ENCODE results near the gene GPR61.

GPR61 gene

GRCh38 chr1:109509176-109510134, 30.2 kb upstream of the GPR61 start, which contains the start of gene AMIGO1:
Gene AMIGO1 (minus strand): TSS chr1:109509727. CDS start chr1:109508912, 815 bp downstream.
- peak in 3 of 4 experiments; percentile 39 to 62 (median 43) for DNase-seq

DNA sequence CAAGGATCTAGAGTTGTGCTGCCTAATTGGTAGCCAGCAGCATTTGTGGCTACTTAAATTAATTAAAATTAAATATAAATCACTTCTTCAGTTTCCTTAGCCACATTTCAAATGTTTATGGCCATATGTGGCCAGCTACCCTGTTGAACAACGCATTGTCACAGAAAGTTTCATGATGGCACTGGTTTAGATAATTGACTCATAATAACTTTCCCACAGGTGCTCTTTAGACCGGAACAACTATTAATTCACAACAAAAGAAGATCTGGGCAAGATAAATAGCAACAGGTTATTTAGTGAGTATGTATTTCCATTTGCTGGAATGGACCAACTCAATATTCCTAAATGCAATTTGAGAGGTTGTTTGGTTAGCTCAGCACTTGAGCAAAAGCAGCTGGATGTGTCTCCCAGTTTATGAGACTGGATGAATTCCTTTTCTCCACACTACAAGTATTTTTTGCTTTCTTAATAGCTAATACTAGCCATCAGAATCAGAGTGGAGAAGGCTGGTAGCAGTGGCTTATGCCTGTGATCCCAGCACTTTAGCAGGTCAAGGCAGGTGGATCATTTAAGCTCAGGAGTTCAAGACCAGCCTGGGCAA, 26.5 kb upstream of the GPR61 start:
- no peak for DNase-seq

GRCh38 chr1:109514846-109515245, 24.8 kb upstream of the GPR61 start:
- DNase-seq, result no peak

- no peak for DNase-seq
Observed at GRCh38 chr1:109516872-109517271, 22.8 kb upstream of the GPR61 start.

DNA sequence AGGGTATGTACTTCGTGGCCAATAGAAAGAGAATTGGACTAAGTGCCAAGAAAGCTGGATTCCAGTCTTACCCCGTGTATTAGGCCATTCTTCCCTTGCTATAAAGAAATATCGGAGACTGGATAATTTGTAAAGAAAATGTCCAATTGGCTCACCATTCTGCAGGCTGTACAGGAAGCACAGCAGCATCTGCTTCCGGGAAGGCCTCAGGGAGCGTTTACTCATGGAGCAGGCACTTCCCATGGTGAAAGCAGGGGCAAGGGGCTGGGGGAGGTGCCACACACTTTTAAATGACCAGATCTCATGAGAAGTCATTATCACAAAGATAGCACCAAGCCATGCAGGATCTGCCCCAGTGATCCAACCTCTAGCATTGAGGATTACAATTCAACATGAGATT, 22.3 kb upstream of the GPR61 start:
- DNase-seq, result no peak

DNA sequence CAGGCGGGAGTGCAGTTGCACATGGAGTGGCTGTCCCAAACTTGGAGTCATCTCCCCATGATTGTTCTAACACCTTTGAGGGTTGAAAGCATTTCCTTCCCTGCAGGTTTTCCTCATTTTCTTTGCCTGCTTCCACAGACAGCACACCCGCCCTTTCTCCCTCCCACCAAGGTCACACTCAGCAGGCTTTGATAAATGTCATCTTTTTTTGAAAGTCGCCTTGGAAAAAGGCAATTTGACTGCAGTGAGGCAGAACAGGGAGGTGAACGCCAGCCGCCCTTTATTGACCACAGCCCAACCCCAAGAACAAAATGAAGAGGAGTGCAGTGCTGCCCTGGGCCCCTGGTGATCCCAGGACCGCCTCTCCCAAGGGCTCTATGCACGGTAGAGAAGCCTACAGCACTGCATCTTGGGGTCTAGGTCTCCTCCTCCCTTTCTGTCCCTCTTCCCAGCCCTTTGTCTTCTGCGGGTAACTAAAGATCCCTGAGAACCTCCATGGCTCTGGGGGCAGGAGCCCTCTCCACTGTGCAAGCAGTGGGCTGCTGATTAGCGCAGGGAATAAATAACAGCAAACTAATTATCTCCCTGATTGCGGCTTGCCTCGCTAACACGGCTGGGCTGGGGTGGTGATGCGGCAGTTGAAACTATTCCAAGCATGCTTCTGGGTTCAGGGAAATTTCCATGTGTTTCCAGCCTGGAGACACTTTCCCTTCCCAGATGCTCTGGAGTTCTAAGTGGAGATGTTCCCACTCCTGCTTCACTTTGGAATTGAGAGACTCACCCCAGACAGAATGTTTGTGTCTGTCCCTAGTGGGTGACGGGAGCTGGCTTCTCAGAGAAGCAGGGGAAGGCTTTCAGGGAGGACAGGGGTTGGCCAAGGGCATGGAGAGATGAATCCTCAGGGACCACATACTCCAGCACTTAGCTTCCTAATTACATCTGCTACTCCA, 18.4 kb upstream of the GPR61 start:
- no peak for DNase-seq

DNA sequence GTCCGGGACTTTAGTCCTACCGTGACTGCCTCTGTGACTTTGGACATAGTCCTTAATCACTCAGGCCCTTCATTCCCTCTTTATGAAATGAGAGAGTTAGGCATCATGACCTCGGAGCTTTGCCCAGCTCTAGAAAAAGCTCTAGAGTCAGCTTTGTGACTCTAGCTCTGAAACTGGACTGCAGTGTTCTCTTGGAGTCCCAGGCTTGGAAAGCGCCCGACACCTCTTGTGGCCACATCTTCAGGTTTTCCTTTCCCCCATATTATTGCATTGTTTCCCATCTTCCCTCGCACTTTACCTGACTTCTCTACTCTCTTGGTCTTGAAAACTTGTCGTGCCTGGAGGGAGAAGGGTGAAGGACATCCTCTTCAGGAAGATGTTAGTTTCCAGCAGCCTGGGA, 17.6 kb upstream of the GPR61 start:
- no peak for DNase-seq

DNA sequence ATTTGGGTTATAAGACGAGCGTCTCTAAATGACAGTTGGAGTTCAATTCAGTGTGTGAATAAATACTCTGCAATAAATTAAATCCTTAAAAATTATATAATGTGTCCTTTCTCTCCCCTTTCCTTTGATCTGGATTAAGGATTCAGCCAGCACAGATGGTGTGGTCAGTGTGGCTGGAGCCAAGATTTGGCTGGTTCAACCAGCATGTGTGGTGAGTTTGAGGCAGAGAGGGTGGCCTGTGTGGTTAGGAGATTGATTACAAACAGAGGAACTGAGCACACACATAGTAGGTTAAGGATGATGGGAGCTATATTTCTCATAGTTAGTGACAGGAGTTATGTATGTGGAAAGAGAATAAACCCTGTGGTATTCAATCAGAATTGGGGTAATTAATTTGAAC, 16.0 kb upstream of the GPR61 start:
- no peak for DNase-seq

DNA sequence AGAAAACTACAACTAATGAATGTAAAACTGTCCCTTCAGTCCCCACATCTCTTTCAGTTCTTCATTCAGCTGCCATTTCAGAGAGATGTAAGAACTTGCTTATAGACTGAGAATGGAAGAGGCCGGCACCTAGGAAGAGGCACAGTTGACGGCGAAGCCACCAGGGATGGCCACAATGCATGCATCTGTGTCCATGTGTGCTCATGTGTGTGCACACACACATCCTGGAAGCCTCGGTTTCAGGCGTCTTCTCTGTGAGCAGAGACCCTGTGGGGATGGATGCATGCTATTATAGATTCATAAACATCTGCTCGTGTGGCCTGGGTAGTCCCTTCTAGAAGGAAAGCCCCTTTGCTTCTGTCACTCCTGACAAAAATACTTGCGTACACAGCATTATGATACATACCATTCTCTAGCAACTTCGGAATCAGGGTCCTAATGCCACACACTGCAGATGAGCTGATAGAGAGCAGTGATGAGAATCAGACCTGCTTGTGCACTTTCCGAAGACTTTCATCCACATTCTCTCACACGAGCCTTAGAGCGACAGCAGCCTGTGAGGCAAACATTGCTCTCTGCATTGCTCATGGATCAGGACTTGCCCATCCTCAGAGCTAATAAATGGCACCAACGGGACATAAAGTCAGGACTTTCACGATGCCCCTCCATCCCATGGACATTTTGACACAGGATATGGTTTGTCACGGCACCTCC, 12.4 kb upstream of the GPR61 start:
- DNase-seq, result no peak

GRCh38 chr1:109527846-109528695, 11.6 kb upstream of the GPR61 start:
- no peak for DNase-seq

DNA sequence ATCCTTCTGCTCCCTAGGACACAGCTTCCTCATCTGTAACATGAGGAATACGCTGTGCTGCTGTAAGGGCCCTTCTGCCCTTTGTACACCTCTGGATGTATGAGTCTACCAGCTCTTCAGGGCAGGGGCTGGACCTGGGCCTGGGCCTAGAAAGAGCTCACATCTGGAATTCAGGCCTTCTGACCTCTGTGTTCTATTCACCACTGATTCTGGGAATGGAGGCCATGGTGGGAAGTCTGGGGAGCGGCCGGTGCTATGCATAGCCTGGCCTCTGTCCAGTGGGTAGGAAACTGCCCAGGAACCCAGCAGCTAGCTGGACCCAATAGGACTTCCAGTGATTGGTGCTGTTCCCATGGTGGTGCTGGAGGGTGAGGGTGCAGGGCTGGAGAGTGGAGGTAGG, 11.0 kb upstream of the GPR61 start:
- no peak for DNase-seq

- DNase-seq, result no peak
Observed at GRCh38 chr1:109529881-109530456, 9.7 kb upstream of the GPR61 start.

DNA sequence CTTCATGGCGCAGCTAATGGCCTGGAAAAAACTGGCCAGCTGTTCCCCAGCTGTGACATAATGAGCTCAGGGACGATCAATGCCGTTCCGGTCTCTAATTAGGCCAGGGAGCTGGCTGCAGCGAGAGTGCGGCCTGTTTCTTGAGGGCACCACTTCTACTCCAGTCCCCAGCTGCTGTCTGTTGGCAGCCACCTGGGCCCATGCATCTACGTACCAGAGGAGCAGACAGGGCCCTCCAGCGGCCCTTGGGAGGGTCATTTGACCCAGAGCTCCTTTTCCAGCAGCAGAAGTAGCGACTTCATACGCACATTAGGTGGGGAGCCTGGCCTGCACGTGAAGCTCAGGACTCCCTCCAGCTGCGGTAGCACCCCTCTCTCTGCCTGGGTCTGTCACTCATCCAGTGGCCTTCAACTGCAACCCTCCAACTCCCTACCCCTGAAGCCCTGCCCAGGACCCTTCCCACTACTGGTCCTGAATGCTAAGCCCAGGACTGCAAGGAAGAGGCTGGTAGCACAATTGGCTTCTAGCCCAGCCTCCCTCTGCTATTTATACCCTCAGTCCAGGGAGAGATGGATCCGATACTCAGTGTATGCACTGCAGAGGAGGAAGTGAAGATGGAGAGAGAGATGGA, 9.1 kb upstream of the GPR61 start:
- DNase-seq, result no peak

DNA sequence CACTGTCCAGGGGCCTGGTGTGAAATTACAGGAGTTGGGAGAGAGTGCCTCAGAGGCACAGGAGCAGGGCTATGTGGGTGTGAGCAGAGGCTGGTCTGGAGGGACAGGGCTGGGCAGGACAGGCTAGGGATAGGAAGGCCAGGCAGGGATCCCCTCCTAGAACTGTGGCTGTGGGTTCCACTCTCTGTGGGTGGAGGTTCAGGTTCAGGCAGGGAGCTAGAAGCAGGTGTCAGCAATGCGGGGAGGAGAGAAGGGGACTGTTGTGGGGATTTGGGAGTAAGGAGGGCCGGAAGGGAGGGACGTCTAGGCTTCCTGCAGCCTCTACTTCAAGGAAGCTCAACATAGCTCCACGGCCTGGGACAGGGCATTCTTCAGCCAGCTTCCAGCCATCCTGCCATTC, 8.3 kb upstream of the GPR61 start:
- DNase-seq, result no peak

DNA sequence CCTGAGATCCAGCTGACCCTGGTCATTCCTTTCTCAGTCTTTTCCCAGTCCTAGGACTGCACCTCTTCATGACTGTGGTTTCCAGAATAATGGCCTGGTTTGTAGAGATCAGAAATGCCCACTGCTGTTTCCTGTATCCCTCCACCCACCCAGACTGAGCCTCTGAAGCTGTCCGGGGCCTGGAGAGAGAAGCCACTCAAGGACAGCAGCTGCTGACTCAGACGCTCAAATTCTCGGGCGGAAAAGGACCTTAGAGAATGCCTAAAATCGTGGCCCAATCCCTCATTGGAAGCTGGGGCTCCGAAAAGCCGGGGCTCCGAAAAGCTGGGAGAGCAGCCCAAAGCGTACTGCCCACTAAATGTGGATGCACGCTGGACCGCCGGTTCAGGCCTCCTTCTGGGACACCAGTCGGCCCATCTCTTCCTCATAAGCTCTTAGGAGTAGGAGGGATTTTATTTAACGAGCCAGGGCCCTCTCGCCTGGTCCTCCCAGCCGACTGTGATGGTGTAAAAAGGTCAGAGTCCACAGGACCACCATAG, 7.8 kb upstream of the GPR61 start:
- DNase-seq, result no peak

DNA sequence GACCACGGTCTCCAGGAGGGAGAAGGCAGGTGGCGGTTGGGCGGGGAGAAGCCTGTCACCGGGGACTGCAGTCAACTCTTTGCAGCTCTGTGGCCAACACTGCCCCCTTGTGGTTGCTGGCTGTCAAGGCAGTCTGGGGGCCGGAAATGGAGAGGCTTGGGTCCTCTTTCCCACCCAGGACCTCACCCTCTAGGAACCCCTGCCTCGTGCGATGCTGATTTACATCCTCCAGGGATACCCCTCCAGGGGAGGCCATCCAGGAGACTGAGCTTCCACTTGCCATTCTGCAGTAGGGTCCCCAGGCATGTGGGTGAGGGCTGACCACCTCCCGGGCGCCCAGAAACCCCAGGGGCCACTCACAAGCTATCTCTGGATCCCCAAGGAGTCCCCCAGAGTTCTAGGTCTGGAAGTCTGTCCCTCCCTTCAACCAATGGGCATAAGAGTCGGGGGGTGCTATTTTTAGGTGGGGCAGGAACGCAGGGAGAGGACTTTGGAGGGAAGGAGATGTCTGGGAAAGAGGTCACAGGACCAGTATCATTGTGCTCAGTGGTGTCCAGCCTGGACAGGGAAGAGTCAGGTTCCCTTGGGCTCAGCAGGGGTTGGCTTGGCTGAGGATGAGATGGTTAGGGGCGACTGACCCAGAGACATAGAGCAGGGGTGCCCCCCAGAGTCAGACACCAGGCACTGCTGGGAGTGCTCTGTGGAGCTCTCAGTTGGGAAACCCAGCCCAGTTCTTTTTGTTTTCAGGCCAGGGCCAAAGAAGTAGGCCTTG, 7.1 kb upstream of the GPR61 start:
- DNase-seq, result peak; percentile 86 to 93 (median 92)

DNA sequence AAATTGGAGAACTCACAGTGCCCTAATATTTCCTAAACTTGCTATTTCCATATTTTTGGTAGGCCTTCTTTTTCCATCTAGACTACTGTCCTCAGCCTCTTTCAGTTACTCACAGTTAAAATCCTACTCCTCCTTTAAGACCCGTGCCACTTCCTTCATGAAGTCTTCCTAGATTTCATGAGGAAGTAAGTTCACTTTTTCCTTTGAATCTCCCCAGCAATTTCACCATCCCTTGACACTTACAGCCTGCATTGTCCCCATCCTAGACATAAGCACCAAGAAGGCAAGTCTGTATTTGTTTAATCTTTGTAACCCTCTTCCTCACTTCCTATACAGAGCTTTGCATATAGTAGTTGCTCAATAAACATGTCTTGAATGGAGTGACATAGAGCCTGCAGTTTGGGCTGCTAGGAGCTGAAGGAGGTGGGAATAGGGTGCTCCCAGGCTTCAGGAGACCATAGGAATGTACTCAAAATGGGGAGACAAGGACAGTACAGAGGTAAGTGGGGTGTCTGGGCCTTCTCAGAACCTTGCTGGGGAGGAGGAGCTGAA, 5.3 kb upstream of the GPR61 start:
- DNase-seq, result no peak

GRCh38 chr1:109535481-109535880, 4.2 kb upstream of the GPR61 start:
- no peak for DNase-seq

GRCh38 chr1:109535971-109536491, 3.6 kb upstream of the GPR61 start:
- no peak for DNase-seq
